Heart left ventricle (tissue), 13 donors: ENCODE measurements around the gene HHIPL1.

Experiments used
- CTCF ChIP-seq, 12 donors: fragments of 200-600 bp; sonication (generic) in 4 of 12; IDR thresholded peaks; one replicate each; pipeline versions ENCODE4 v1.5.0 to v1.8.0; 2018 to 2022; ENCODE audit warnings: antibody characterized with exemption in 12 of 12, mild to moderate bottlenecking in 5 of 12
- POLR2A ChIP-seq, 2 donors: fragments of 450-650 bp; IDR thresholded peaks; one replicate each; pipeline ENCODE4 v1.6.1; 2017; ENCODE audit warnings: antibody characterized with exemption in 2 of 2, mild to moderate bottlenecking in 2 of 2, moderate library complexity in 2 of 2
- donor health status: ischemic (EF 13 %, LVEDD 7.1; RV severe dilation, severe dysfunction).
- donor health status: DM: no; HTN: yes; CAD: no.
- donor health status: DM: no; HTN: no; CAD: no.
- donor health status: ischemic (EF 25% LVEDD 6.9; RV normal size, moderate dysfunction).
- donor health status: ischemic (EF 25% LVEDD 5.7; RV mildly dilated, moderate dysfunction).
- donor health status: ischemic (EF 35%, LVEDD 5.7; RV mildly dilated, moderate dysfunction).
- donor health status: nonischemic (EF 11% LVEDD 7.7; RV severe dilation, severe dysfunction).
- donor health status: DM: yes; HTN: yes; CAD: no.
- donor health status: PGD.
- donor health status: ischemic (EF 29% LVEDD 5.4; RV normal size, mild dysfunction).
- donor health status: nonischemic (EF 23%, LVEDD 6.1; RV moderate dilation, normal function).

- TF ChIP-seq CTCF (IDR thresholded peaks at IDR 0.05), result no peak
- no peak for TF ChIP-seq POLR2A (IDR thresholded peaks at IDR 0.05)
Observed at GRCh38 chr14:99660794-99661193, 15.9 kb downstream of the HHIPL1 start.
